PC-9 (cell line): Measurements from ENCODE around the gene NOC3L. TPM values are rescaled to one million over a fixed set of nuclear protein-coding genes. Genes with fewer than 3 reads are reported as not detected.

Source experiments
- BruUV-seq: library from RNA; stranded (reverse); fragments of 400-500 nt; replicated peaks from 2 replicates; lab custom pipeline; 2021; lab: Mats Ljungman, UMichigan
- CTCF ChIA-PET: fragments of 300-600 bp; sonication (Branson Sonifier 250); formaldehyde crosslinking; loops from one replicate; lab custom pipeline; 2022; ENCODE audit warnings: antibody characterized with exemption; lab: Charles Lee
- POLR2A ChIA-PET: fragments of 300-600 bp; sonication (Branson Sonifier 250); formaldehyde crosslinking; loops from one replicate; lab custom pipeline; 2022; ENCODE audit warnings: antibody characterized with exemption; ENCODE audit not compliant: unreplicated experiment; lab: Charles Lee
- DNase-seq, 2 experiments: peaks; one replicate each; pipeline versions ENCODE4 v3.0.0 to v3.0.0-alpha.2; 2015 to 2022; ENCODE audit warnings: mixed read lengths in 1 of 2
- H2AFZ ChIP-seq: fragments of 200-600 bp; sonication (generic); 2 replicates; pipeline ENCODE4 v1.8.1; 2017; ENCODE audit warnings: antibody characterized with exemption
- H3F3A ChIP-seq: fragments of 200-600 bp; sonication (generic); 2 replicates; pipeline ENCODE4 v1.8.1; 2017; ENCODE audit warnings: antibody characterized with exemption, mild to moderate bottlenecking, low read depth; ENCODE audit not compliant: insufficient read depth
- H3K27ac ChIP-seq: fragments of 200-600 bp; sonication (generic); 2 replicates; pipeline ENCODE4 v1.6.1; 2016; ENCODE audit warnings: mixed run types
- H3K27me3 ChIP-seq: fragments of 200-600 bp; sonication (generic); 2 replicates; pipeline ENCODE4 v1.6.1; 2016; ENCODE audit warnings: low read depth, mixed run types; ENCODE audit not compliant: insufficient read depth
- H3K36me3 ChIP-seq: fragments of 200-600 bp; sonication (generic); 2 replicates; pipeline ENCODE4 v1.6.1; 2016; ENCODE audit warnings: low read depth, mixed run types
- H3K4me1 ChIP-seq: fragments of 200-600 bp; sonication (generic); replicated peaks from 2 replicates; pipeline ENCODE4 v1.6.1; 2016; ENCODE audit warnings: mixed run types; ENCODE audit not compliant: insufficient read depth
- H3K4me2 ChIP-seq: fragments of 200-600 bp; sonication (generic); 2 replicates; pipeline ENCODE4 v1.6.1; 2017; ENCODE audit warnings: mixed run types
- H3K4me3 ChIP-seq: fragments of 200-600 bp; sonication (generic); 2 replicates; pipeline ENCODE4 v1.6.1; 2016; ENCODE audit warnings: mixed run types
- H3K79me2 ChIP-seq: fragments of 200-600 bp; sonication (generic); 2 replicates; pipeline ENCODE4 v1.6.1; 2017; ENCODE audit warnings: low read depth, mixed run types
- H3K9me2 ChIP-seq: fragments of 200-600 bp; sonication (generic); 2 replicates; pipeline ENCODE4 v1.8.1; 2017; ENCODE audit warnings: mild to moderate bottlenecking; ENCODE audit not compliant: insufficient read depth
- H3K9me3 ChIP-seq: fragments of 200-600 bp; sonication (generic); 2 replicates; pipeline ENCODE4 v1.8.1; 2016; ENCODE audit warnings: low read depth; ENCODE audit not compliant: insufficient read depth
- H4K20me1 ChIP-seq: fragments of 200-600 bp; sonication (generic); 2 replicates; pipeline ENCODE4 v1.8.1; 2017; ENCODE audit not compliant: insufficient read depth
- EZH2 ChIP-seq: fragments of 200-600 bp; sonication (generic); IDR thresholded peaks from 2 replicates; pipeline ENCODE4 v1.8.0; 2017; ENCODE audit warnings: antibody characterized with exemption, low read depth
- intact Hi-C: fragments of 100-400 bp; cut with micrococcal nuclease; formaldehyde crosslinking; loops from one replicate; pipeline ENCODE4 v1.10.0; 2022; ENCODE audit not compliant: unreplicated experiment
- total RNA-seq: library from RNA; stranded (reverse); gene quantifications from 2 replicates; pipeline ENCODE4 v1.2.3, GENCODE V29; 2021
- TF ChIP-seq, protein P1 (sequence below): fragments of 200-600 bp; sonication (generic); conservative IDR thresholded peaks from 2 replicates; pipeline ENCODE4 v1.6.1; 2017; ENCODE audit warnings: mixed run types, antibody characterized with exemption, mild to moderate bottlenecking, moderate library complexity

NOC3L gene
- total RNA-seq, 1 experiment from 2014 or later = 17.7 TPM

DNA sequence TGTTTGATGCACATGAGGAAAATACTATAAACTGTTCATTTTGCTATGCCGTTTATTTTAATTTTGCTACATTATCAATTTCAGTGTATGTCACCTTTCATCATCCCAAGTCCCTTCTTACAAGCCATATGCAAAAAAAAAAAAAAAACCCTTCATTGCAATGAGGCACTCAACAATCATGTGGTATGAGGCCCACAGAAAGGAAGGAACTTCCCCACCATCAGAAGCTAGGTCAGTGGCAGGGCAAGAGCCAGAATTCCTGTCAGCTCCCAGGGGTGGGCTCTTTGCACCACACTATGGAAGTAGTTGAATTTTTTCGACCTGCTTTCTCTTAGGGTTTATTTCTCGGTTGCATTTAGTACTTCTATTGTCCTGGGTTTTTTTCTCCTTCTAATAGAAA is 75.4 kb downstream of the NOC3L start:
- Histone ChIP-seq H3K36me3 (no peaks in the 10 kb centered on the region), H3K79me2 (no peaks in the 10 kb centered on the region), H3K4me1 (no peaks in the 10 kb centered on the region), H3K4me2 (no peak overlapping the region), H2AFZ (no peak overlapping the region), H3K4me3 (no peak overlapping the region), H3K27ac (no peak overlapping the region), H3K9me2 (no peaks in the 10 kb centered on the region), H3K27me3 (no peaks in the 10 kb centered on the region), H3K9me3 (no peaks in the 10 kb centered on the region), H4K20me1 (no peaks in the 10 kb centered on the region), H3F3A (no peaks in the 10 kb centered on the region)
- no peak for DNase-seq
- ChIA-PET POLR2A (no interaction called here), CTCF (interaction anchor here (0.7 kb wide), 1 partner anchor 33 kb away, joined by 7 read pairs; no protein-coding TSS in a partner anchor)
- no TSS peak for BruUV-seq
- TF ChIP-seq, protein P1, sequence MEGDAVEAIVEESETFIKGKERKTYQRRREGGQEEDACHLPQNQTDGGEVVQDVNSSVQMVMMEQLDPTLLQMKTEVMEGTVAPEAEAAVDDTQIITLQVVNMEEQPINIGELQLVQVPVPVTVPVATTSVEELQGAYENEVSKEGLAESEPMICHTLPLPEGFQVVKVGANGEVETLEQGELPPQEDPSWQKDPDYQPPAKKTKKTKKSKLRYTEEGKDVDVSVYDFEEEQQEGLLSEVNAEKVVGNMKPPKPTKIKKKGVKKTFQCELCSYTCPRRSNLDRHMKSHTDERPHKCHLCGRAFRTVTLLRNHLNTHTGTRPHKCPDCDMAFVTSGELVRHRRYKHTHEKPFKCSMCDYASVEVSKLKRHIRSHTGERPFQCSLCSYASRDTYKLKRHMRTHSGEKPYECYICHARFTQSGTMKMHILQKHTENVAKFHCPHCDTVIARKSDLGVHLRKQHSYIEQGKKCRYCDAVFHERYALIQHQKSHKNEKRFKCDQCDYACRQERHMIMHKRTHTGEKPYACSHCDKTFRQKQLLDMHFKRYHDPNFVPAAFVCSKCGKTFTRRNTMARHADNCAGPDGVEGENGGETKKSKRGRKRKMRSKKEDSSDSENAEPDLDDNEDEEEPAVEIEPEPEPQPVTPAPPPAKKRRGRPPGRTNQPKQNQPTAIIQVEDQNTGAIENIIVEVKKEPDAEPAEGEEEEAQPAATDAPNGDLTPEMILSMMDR = no peak
- TF ChIP-seq EZH2 = no peak
- intact Hi-C loops = no loop called here

DNA sequence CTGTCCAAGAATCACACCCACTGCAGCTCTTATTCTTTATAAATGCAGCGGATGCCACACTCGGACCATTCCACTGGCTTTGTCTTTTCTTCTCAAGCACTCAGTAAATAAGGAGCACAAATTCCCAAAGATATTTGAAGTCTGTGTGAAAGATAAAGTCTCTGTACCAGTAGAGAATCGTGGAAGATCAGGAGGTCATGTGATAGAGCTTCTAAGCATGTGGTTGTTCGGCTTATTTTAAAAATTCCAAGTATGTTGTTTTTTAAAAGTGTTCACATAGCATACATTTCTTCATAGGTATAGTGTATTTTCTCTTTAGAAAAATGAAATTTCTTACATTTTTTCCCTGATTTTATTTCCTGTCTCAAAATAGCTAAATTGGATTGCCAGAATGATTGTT is 75.8 kb downstream of the NOC3L start:
- TF ChIP-seq EZH2 = no peak
- TF ChIP-seq, protein P1 = no peak
- no peaks in the 10 kb centered on the region for H3F3A ChIP-seq
- no peaks in the 10 kb centered on the region for H3K79me2 ChIP-seq
- H4K20me1 ChIP-seq = no peaks in the 10 kb centered on the region
- no peaks in the 10 kb centered on the region for H3K9me2 ChIP-seq
- no peaks in the 10 kb centered on the region for H3K36me3 ChIP-seq
- no peak overlapping the region for H2AFZ ChIP-seq
- intact Hi-C loops = no loop called here
- ChIA-PET POLR2A (no interaction called here), CTCF (no interaction called here)
- BruUV-seq = no TSS peak
- no peak for DNase-seq
- no peak overlapping the region for H3K4me2 ChIP-seq
- H3K27ac ChIP-seq = no peak overlapping the region
- no peaks in the 10 kb centered on the region for H3K9me3 ChIP-seq
- no peak overlapping the region for H3K4me3 ChIP-seq
- H3K27me3 ChIP-seq = no peaks in the 10 kb centered on the region
- H3K4me1 ChIP-seq = no peaks in the 10 kb centered on the region

DNA sequence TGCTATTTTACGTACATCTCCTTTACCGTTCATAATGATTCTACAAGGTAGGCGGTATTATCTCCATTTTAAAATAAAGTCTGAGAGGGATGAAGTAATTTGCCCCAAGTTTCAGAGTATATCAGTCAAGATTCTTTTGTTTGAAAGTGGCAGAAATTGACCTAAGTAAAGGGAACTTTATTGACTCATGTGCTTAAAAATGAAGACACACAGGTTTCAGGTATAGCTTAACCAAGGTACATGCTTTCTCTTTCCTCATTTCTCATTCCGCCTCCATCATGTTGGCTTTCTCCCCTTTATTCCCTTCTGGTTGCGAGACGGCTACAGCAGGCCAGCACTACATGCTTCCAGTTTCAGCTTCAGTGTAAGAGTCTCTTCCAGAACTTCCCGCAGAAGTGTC is 77.5 kb downstream of the NOC3L start:
- TF ChIP-seq EZH2 = no peak
- TF ChIP-seq, protein P1 = no peak
- intact Hi-C loops = no loop called here
- Histone ChIP-seq H3K4me1 (no peaks in the 10 kb centered on the region), H3F3A (no peaks in the 10 kb centered on the region), H3K4me2 (no peak overlapping the region), H3K4me3 (no peak overlapping the region), H2AFZ (no peak overlapping the region), H3K36me3 (no peaks in the 10 kb centered on the region), H3K79me2 (no peaks in the 10 kb centered on the region), H3K27ac (no peak overlapping the region), H3K9me2 (no peaks in the 10 kb centered on the region), H3K27me3 (no peaks in the 10 kb centered on the region), H3K9me3 (no peaks in the 10 kb centered on the region), H4K20me1 (no peaks in the 10 kb centered on the region)
- BruUV-seq = no TSS peak
- ChIA-PET CTCF (interaction anchor here (0.7 kb wide), 1 partner anchor 9 kb away, joined by 3 read pairs; no protein-coding TSS in a partner anchor), POLR2A (no interaction called here)
- no peak for DNase-seq

Other genes starting within 250 kb of the NOC3L start
- gene TBC1D12, start 39.6 kb upstream of the NOC3L start, total RNA-seq = 3.1 and 3.9 TPM in 2 replicates
- gene HELLS, start 182.8 kb upstream of the NOC3L start, total RNA-seq = 50.8 and 64.4 TPM in 2 replicates